ENCODE results near the gene MSANTD1.

DNA sequence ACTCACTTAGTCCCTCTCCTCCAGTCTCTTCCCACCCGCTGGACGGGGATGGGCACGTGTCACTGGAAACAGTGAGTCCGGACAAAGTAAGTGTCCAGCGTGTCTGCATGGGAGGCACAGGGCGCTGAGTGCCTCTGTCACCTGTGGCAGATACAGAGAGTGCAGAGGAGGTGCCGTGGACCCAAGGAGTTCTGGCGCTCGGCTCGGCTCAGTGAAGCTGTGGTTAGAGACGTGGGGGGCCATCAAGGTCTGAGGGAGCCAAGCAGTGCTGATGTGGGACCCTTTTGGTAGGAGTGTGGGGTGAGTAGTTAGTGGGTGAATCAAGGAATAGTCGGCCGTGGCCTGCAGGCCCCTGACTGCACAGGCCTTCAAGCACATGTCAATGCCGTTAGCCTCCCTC, 40.1 kb upstream of the MSANTD1 start:
- no peak for TF ChIP-seq GATA2 (IDR thresholded peaks at IDR 0.05; ENCODE audit: insufficient read depth, insufficient read length, low read depth, low read length)
- TF ChIP-seq CTCF (IDR thresholded peaks at IDR 0.05; ENCODE audit: extremely low read depth in 1 of 2, insufficient read depth in 1 of 2, low read depth in 1 of 2, low read length in 2 of 2): no peak
- no peak for TF ChIP-seq POLR2AphosphoS5 (IDR thresholded peaks at IDR 0.05; ENCODE audit: insufficient read depth, low read depth, low read length)
- no peak for TF ChIP-seq FOS (IDR thresholded peaks at IDR 0.05; ENCODE audit: borderline replicate concordance, insufficient read depth, low read length)
